ENCODE results near the gene LRP3. TPM values are rescaled to one million over a fixed set of nuclear protein-coding genes. Genes with fewer than 3 reads are reported as not detected.

The LRP3 gene
- polyA plus RNA-seq, 1 donor from 2014 or later: 60.1 TPM

DNA sequence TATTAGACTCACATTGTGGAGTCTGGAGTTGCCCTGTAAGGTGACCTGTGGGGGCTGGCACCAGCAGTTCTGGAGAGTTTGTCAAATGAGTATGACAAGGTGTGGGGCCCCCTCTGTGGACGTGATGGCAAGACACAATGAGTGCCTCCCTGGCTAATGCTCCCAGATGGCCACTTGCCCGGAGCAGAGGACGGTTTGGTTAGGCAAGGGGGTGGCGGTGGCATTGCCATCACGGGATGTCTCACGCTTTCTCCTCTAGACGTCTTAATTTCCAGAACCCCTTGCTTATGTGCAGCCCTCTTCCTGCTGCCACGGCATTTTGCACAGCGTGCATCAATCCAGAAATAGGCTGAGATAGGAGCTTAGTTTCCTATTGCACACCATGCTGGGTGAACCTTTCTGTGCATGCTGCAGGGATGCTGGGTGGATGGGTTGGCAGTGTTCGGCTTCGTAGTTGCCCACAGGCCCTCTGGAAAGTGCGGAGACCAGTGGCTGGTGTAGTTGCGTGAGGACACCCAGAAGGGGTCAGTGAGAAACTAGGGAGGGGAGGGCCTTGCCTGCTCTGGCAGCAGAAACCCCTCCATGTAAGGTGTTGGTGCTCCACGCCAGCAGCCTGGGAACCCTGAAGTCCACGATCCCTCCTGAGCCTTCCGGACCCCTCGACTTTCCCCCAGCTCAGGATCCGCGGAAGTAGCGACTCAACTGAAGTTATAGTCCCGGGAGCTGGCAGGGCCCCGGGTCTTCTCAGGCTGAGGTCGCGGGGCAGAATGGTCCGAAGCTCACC lies 18.1 kb upstream of the LRP3 start:
- Histone ChIP-seq H3K27me3 (ENCODE audit: insufficient read depth, low read depth, low read length) (no peaks in the 10 kb centered on the region), H3K4me3 (ENCODE audit: low read length) (peak overlapping the region; percentile 98), H2AFZ (ENCODE audit: low read depth, low read length) (peak overlapping the region; percentile 94), H4K20me1 (ENCODE audit: insufficient read depth) (no peaks in the 10 kb centered on the region), H3K79me2 (replicated peaks; ENCODE audit: insufficient read depth, low read length) (no peaks in the 10 kb centered on the region), H3K4me2 (ENCODE audit: low read length) (peak overlapping the region; percentile 76), H3K9ac (ENCODE audit: low read length) (peak overlapping the region; percentile 84), H3F3A (ENCODE audit: insufficient read depth, low read length, poor library complexity, severe bottlenecking) (no peaks in the 10 kb centered on the region), H3K9me2 (ENCODE audit: insufficient read depth, low read length) (no peaks in the 10 kb centered on the region), H3K9me3 (ENCODE audit: low read length) (no peaks in the 10 kb centered on the region), H3K27ac (ENCODE audit: low read length) (peak overlapping the region; percentile 86), H3K36me3 (ENCODE audit: insufficient read depth, low read length) (no peaks in the 10 kb centered on the region)
- TF ChIP-seq EZH2 (IDR thresholded peaks at IDR 0.05; ENCODE audit: borderline replicate concordance, insufficient read depth, low read length, poor library complexity, severe bottlenecking): no peak

- no peaks in the 10 kb centered on the region for H3K27me3 ChIP-seq (ENCODE audit: insufficient read depth, low read depth, low read length)
- peak overlapping the region; percentile 84 for H3K9ac ChIP-seq (ENCODE audit: low read length)
- TF ChIP-seq EP300 (conservative IDR thresholded peaks at IDR 0.05; ENCODE audit: poor library complexity, severe bottlenecking) (peak; percentile 41), CTCF (IDR thresholded peaks at IDR 0.05; ENCODE audit: poor library complexity, severe bottlenecking) (no peak), MXI1 (conservative IDR thresholded peaks at IDR 0.05; ENCODE audit: poor library complexity, severe bottlenecking) (peak; percentile 54), POLR2AphosphoS5 (IDR thresholded peaks at IDR 0.05) (peak; percentile 89), SMC3 (conservative IDR thresholded peaks at IDR 0.05; ENCODE audit: poor library complexity) (no peak)
- TF ChIP-seq, protein P1, sequence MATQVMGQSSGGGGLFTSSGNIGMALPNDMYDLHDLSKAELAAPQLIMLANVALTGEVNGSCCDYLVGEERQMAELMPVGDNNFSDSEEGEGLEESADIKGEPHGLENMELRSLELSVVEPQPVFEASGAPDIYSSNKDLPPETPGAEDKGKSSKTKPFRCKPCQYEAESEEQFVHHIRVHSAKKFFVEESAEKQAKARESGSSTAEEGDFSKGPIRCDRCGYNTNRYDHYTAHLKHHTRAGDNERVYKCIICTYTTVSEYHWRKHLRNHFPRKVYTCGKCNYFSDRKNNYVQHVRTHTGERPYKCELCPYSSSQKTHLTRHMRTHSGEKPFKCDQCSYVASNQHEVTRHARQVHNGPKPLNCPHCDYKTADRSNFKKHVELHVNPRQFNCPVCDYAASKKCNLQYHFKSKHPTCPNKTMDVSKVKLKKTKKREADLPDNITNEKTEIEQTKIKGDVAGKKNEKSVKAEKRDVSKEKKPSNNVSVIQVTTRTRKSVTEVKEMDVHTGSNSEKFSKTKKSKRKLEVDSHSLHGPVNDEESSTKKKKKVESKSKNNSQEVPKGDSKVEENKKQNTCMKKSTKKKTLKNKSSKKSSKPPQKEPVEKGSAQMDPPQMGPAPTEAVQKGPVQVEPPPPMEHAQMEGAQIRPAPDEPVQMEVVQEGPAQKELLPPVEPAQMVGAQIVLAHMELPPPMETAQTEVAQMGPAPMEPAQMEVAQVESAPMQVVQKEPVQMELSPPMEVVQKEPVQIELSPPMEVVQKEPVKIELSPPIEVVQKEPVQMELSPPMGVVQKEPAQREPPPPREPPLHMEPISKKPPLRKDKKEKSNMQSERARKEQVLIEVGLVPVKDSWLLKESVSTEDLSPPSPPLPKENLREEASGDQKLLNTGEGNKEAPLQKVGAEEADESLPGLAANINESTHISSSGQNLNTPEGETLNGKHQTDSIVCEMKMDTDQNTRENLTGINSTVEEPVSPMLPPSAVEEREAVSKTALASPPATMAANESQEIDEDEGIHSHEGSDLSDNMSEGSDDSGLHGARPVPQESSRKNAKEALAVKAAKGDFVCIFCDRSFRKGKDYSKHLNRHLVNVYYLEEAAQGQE (IDR thresholded peaks at IDR 0.05; ENCODE audit: borderline replicate concordance): no peak
- no peaks in the 10 kb centered on the region for H3K9me3 ChIP-seq (ENCODE audit: low read length)
- H3K79me2 ChIP-seq (replicated peaks; ENCODE audit: insufficient read depth, low read length): no peaks in the 10 kb centered on the region
- H3F3A ChIP-seq (ENCODE audit: insufficient read depth, low read length, poor library complexity, severe bottlenecking): no peaks in the 10 kb centered on the region
- H3K9me2 ChIP-seq (ENCODE audit: insufficient read depth, low read length): no peaks in the 10 kb centered on the region
- H4K20me1 ChIP-seq (ENCODE audit: insufficient read depth): no peaks in the 10 kb centered on the region
- H3K27ac ChIP-seq (ENCODE audit: low read length): peak overlapping the region; percentile 86
- peak overlapping the region; percentile 94 for H2AFZ ChIP-seq (ENCODE audit: low read depth, low read length)
- H3K4me3 ChIP-seq (ENCODE audit: low read length): peak overlapping the region; percentile 98
- no peak overlapping the region for H3K4me2 ChIP-seq (ENCODE audit: low read length)
- H3K36me3 ChIP-seq (ENCODE audit: insufficient read depth, low read length): no peaks in the 10 kb centered on the region
These were observed 17.3 kb upstream of the LRP3 start for GRCh38 chr19:33176670-33177416.

All from neural cell (in vitro differentiated cells).